ENCODE data around the gene BMP6.

The BMP6 gene

GRCh38 chr6:7859591-7859990 lies 133.7 kb downstream of the BMP6 start:
- no peak for TF ChIP-seq FOXP2 (optimal IDR thresholded peaks at IDR 0.05; ENCODE audit: borderline replicate concordance, extremely low read depth, extremely low read length, insufficient read depth)

DNA sequence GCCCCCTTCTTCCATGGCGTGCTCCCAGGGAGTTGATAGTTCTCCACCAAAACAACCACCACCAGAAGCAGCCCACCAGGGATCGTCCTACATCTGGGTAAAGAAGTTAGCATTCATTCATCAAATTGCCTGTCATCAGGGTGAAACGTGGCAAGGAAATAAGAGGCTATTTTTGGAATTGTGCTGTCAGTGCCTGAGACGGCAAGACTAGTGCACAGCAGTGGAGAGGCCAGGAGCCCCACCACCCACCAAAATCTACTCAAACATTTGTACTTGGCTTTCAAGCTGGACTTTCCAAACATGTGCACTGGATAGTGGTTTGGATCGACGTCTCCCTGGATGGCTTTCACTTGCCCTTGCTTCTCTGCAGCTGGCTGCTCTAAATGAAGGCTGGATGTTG lies 139.9 kb downstream of the BMP6 start:
- no peak for TF ChIP-seq POLR2AphosphoS5 (IDR thresholded peaks at IDR 0.05; ENCODE audit: low read depth, low read length)
- TF ChIP-seq TAF1 (IDR thresholded peaks at IDR 0.05; ENCODE audit: borderline replicate concordance, insufficient read depth, low read length): no peak
- no peak for TF ChIP-seq FOXP2 (optimal IDR thresholded peaks at IDR 0.05; ENCODE audit: borderline replicate concordance, extremely low read depth, extremely low read length, insufficient read depth)
- TF ChIP-seq, protein P1, sequence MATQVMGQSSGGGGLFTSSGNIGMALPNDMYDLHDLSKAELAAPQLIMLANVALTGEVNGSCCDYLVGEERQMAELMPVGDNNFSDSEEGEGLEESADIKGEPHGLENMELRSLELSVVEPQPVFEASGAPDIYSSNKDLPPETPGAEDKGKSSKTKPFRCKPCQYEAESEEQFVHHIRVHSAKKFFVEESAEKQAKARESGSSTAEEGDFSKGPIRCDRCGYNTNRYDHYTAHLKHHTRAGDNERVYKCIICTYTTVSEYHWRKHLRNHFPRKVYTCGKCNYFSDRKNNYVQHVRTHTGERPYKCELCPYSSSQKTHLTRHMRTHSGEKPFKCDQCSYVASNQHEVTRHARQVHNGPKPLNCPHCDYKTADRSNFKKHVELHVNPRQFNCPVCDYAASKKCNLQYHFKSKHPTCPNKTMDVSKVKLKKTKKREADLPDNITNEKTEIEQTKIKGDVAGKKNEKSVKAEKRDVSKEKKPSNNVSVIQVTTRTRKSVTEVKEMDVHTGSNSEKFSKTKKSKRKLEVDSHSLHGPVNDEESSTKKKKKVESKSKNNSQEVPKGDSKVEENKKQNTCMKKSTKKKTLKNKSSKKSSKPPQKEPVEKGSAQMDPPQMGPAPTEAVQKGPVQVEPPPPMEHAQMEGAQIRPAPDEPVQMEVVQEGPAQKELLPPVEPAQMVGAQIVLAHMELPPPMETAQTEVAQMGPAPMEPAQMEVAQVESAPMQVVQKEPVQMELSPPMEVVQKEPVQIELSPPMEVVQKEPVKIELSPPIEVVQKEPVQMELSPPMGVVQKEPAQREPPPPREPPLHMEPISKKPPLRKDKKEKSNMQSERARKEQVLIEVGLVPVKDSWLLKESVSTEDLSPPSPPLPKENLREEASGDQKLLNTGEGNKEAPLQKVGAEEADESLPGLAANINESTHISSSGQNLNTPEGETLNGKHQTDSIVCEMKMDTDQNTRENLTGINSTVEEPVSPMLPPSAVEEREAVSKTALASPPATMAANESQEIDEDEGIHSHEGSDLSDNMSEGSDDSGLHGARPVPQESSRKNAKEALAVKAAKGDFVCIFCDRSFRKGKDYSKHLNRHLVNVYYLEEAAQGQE (IDR thresholded peaks at IDR 0.05; ENCODE audit: insufficient read depth in 1 of 2, low read depth in 2 of 2, low read length in 2 of 2): no peak
- no peak for TF ChIP-seq SIN3A (IDR thresholded peaks at IDR 0.05; ENCODE audit: borderline replicate concordance, insufficient read depth, low read length)

DNA sequence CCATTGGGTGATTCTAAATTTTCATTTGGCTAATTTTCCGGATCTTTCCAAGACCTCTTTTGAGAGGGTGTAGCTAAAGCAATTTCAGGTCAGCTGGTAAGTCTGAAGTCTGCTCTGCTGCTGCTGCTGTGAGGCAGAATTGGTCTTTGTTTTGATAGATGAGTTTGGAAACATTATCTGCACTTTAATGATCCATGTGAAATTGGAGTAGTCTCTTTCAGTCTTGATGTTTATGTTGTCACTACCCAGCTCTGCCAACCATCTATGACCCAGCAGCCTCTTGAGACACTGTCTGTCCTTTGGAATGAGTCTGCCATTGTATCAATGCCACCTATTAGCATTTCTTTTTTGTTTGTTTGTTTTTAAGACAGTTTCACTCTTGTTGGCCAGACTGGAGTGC lies 140.6 kb downstream of the BMP6 start:
- TF ChIP-seq FOXP2 (optimal IDR thresholded peaks at IDR 0.05; ENCODE audit: borderline replicate concordance, extremely low read depth, extremely low read length, insufficient read depth) (no peak), SIN3A (IDR thresholded peaks at IDR 0.05; ENCODE audit: borderline replicate concordance, insufficient read depth, low read length) (no peak), POLR2AphosphoS5 (IDR thresholded peaks at IDR 0.05; ENCODE audit: low read depth, low read length) (no peak), TAF1 (IDR thresholded peaks at IDR 0.05; ENCODE audit: borderline replicate concordance, insufficient read depth, low read length) (no peak)
- TF ChIP-seq, protein P1 (IDR thresholded peaks at IDR 0.05; ENCODE audit: insufficient read depth in 1 of 2, low read depth in 2 of 2, low read length in 2 of 2): no peak

GRCh38 chr6:7868926-7869325 lies 143.0 kb downstream of the BMP6 start:
- no peak for TF ChIP-seq FOXP2 (optimal IDR thresholded peaks at IDR 0.05; ENCODE audit: borderline replicate concordance, extremely low read depth, extremely low read length, insufficient read depth)
- TF ChIP-seq POLR2AphosphoS5 (IDR thresholded peaks at IDR 0.05; ENCODE audit: low read depth, low read length): no peak
- TF ChIP-seq, protein P1 (IDR thresholded peaks at IDR 0.05; ENCODE audit: insufficient read depth in 1 of 2, low read depth in 2 of 2, low read length in 2 of 2): no peak
- TF ChIP-seq TAF1 (IDR thresholded peaks at IDR 0.05; ENCODE audit: borderline replicate concordance, insufficient read depth, low read length): no peak

- TF ChIP-seq FOXP2 (optimal IDR thresholded peaks at IDR 0.05; ENCODE audit: borderline replicate concordance, extremely low read depth, extremely low read length, insufficient read depth) (no peak), TAF1 (IDR thresholded peaks at IDR 0.05; ENCODE audit: borderline replicate concordance, insufficient read depth, low read length) (no peak), POLR2AphosphoS5 (IDR thresholded peaks at IDR 0.05; ENCODE audit: low read depth, low read length) (no peak), SIN3A (IDR thresholded peaks at IDR 0.05; ENCODE audit: borderline replicate concordance, insufficient read depth, low read length) (no peak)
- TF ChIP-seq, protein P1 (IDR thresholded peaks at IDR 0.05; ENCODE audit: insufficient read depth in 1 of 2, low read depth in 2 of 2, low read length in 2 of 2): no peak
Observed at GRCh38 chr6:7878401-7878964, 152.6 kb downstream of the BMP6 start.
